Measurements from ENCODE around the gene ZFAND3. TPM values are rescaled to one million over a fixed set of nuclear protein-coding genes. Genes with fewer than 3 reads are reported as not detected.

The ZFAND3 gene
- total and polyA plus RNA-seq, 2 experiments from 2014 or later: 36.5 to 50.0 TPM

DNA sequence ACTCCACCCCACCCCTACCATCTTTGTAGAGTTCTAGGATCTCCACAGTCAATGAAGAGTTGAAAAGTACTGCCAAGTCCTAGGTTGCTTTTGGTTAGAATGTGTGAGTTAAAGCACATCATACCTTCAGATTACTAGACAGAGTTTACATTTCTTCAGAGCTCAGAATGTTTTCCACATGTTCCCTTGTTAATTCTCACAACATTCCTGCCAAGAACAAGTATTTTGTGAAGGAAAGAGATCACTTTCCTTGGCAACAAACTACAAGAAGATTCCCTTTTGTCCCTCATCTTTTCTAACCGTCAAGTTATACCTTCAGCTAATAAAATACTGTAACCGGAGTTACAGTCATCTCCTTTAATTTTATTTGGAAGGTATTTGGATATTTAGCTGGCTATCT lies 266.8 kb downstream of the ZFAND3 start:
- Histone ChIP-seq H3K9me3 (ENCODE audit: low read depth) (no peaks in the 10 kb centered on the region), H4K20me1 (ENCODE audit: insufficient read depth, poor library complexity, severe bottlenecking) (peaks cover 5% of the 10 kb centered on the region), H3K9me2 (replicated peaks; ENCODE audit: insufficient read depth) (no peaks in the 10 kb centered on the region), H3K79me2 (peaks cover 15% of the 10 kb centered on the region), H3K27ac (no peak overlapping the region), H3K4me3 (no peak overlapping the region), H3K4me2 (no peak overlapping the region), H3K36me3 (replicated peaks; ENCODE audit: insufficient read depth, low read depth) (no peaks in the 10 kb centered on the region), H2AFZ (no peak overlapping the region), H3K4me1 (ENCODE audit: insufficient read depth) (no peaks in the 10 kb centered on the region), H3K27me3 (no peaks in the 10 kb centered on the region)
- 86% methylated on average over 2 of the region's 2 CpGs for WGBS (ENCODE audit: low lambda C conversion rate, missing lambda C conversion rate)
- TF ChIP-seq EZH2phosphoT487 (IDR thresholded peaks at IDR 0.05; ENCODE audit: low read depth, severe bottlenecking, unreplicated experiment): no peak
- no peak for DNase-seq (ENCODE audit: low spot score)

DNA sequence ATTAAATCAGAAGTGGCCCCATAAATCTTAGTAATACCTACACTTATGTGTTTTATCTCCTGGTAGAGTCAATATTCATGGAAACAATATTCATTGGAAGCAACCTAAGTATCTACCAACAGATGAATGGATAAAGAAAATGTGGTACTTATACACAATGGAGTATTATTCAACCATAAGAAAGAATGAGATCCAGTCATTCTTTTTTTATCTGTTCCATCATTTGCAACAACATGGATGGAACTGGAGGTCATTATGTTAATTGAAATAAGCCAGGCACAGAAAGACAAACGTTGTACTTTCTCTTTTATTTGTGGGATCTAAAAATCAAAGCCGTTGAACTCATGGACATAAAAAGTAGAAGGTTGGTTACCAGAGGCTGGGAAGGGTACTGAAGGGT lies 268.5 kb downstream of the ZFAND3 start:
- H3K4me2 ChIP-seq: no peak overlapping the region
- no peaks in the 10 kb centered on the region for H3K9me2 ChIP-seq (replicated peaks; ENCODE audit: insufficient read depth)
- WGBS (ENCODE audit: low lambda C conversion rate, missing lambda C conversion rate): 78% methylated on average over 2 of the region's 2 CpGs
- no peak overlapping the region for H3K27ac ChIP-seq
- H2AFZ ChIP-seq: no peak overlapping the region
- H3K4me1 ChIP-seq (ENCODE audit: insufficient read depth): no peaks in the 10 kb centered on the region
- no peaks in the 10 kb centered on the region for H3K27me3 ChIP-seq
- no peak for DNase-seq (ENCODE audit: low spot score)
- no peak overlapping the region for H3K4me3 ChIP-seq
- no peaks in the 10 kb centered on the region for H3K36me3 ChIP-seq (replicated peaks; ENCODE audit: insufficient read depth, low read depth)
- no peaks in the 10 kb centered on the region for H3K9me3 ChIP-seq (ENCODE audit: low read depth)
- H4K20me1 ChIP-seq (ENCODE audit: insufficient read depth, poor library complexity, severe bottlenecking): peaks cover 16% of the 10 kb centered on the region
- H3K79me2 ChIP-seq: peaks cover 24% of the 10 kb centered on the region
- no peak for TF ChIP-seq CTCF (IDR thresholded peaks at IDR 0.05; ENCODE audit: poor library complexity)
- no peak for TF ChIP-seq EZH2phosphoT487 (IDR thresholded peaks at IDR 0.05; ENCODE audit: low read depth, severe bottlenecking, unreplicated experiment)
- no peak for TF ChIP-seq EZH2 (IDR thresholded peaks at IDR 0.05; ENCODE audit: borderline replicate concordance)

DNA sequence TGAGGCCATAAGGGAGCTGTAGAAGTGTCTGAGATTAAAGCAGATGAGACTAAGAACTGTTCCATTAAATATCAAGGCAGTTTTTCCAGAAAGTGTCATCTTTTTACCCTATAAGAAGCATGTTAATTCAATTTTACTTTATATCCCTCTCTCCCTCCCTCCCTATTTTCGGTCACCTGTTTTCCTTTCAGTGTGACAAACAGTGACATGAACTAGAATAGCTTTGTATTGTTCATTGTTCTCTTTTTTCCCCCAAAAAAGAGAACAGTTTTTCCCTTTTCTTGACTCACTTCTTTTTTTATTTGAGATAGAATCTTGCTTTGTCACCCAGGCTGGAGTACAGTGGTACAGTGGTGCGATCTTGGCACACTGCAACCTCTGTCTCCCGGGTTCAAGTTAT lies 269.3 kb downstream of the ZFAND3 start:
- H2AFZ ChIP-seq: no peak overlapping the region
- H3K27ac ChIP-seq: no peak overlapping the region
- no peaks in the 10 kb centered on the region for H3K36me3 ChIP-seq (replicated peaks; ENCODE audit: insufficient read depth, low read depth)
- H3K79me2 ChIP-seq: peaks cover 23% of the 10 kb centered on the region
- H3K9me3 ChIP-seq (ENCODE audit: low read depth): no peaks in the 10 kb centered on the region
- H3K9me2 ChIP-seq (replicated peaks; ENCODE audit: insufficient read depth): no peaks in the 10 kb centered on the region
- no peak for DNase-seq (ENCODE audit: low spot score)
- H3K4me1 ChIP-seq (ENCODE audit: insufficient read depth): no peaks in the 10 kb centered on the region
- no peak overlapping the region for H3K4me2 ChIP-seq
- no peak overlapping the region for H3K4me3 ChIP-seq
- TF ChIP-seq EZH2phosphoT487 (IDR thresholded peaks at IDR 0.05; ENCODE audit: low read depth, severe bottlenecking, unreplicated experiment) (no peak), EZH2 (IDR thresholded peaks at IDR 0.05; ENCODE audit: borderline replicate concordance) (no peak), CTCF (IDR thresholded peaks at IDR 0.05; ENCODE audit: poor library complexity) (no peak)
- H3K27me3 ChIP-seq: no peaks in the 10 kb centered on the region
- 96% methylated on average over 3 of the region's 3 CpGs for WGBS (ENCODE audit: low lambda C conversion rate, missing lambda C conversion rate)
- peaks cover 19% of the 10 kb centered on the region for H4K20me1 ChIP-seq (ENCODE audit: insufficient read depth, poor library complexity, severe bottlenecking)

DNA sequence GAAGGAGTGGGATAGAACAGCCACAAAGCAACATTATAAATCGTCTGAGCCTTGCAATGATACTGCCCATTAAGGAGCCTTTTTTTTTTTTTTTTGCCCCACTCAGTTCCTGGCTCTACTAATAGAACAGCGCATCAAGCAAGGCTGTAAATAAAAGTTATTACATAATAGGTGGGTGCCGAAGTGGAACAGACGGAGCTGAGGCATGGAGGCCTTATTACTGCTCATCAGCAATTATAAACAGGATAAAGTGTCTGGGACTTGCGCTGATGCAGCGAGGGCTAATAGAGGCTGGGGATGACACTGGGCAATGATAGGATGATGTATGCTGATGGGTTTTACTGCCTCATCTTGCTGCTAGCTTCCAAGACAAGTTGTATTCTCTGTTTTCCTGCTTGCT lies 272.1 kb downstream of the ZFAND3 start:
- no peak overlapping the region for H3K4me2 ChIP-seq
- TF ChIP-seq EZH2 (IDR thresholded peaks at IDR 0.05; ENCODE audit: borderline replicate concordance): no peak
- TF ChIP-seq CTCF (IDR thresholded peaks at IDR 0.05; ENCODE audit: poor library complexity): no peak
- TF ChIP-seq EZH2phosphoT487 (IDR thresholded peaks at IDR 0.05; ENCODE audit: low read depth, severe bottlenecking, unreplicated experiment): no peak
- no peak overlapping the region for H3K27ac ChIP-seq
- peaks cover 19% of the 10 kb centered on the region for H4K20me1 ChIP-seq (ENCODE audit: insufficient read depth, poor library complexity, severe bottlenecking)
- peaks cover 32% of the 10 kb centered on the region for H3K79me2 ChIP-seq
- no peak for DNase-seq (ENCODE audit: low spot score)
- H3K36me3 ChIP-seq (replicated peaks; ENCODE audit: insufficient read depth, low read depth): no peaks in the 10 kb centered on the region
- no peaks in the 10 kb centered on the region for H3K9me3 ChIP-seq (ENCODE audit: low read depth)
- H3K9me2 ChIP-seq (replicated peaks; ENCODE audit: insufficient read depth): no peaks in the 10 kb centered on the region
- no peak overlapping the region for H3K4me3 ChIP-seq
- no peaks in the 10 kb centered on the region for H3K27me3 ChIP-seq
- no peak overlapping the region for H2AFZ ChIP-seq
- H3K4me1 ChIP-seq (ENCODE audit: insufficient read depth): no peaks in the 10 kb centered on the region
- 84% methylated on average over 6 of the region's 6 CpGs for WGBS (ENCODE audit: low lambda C conversion rate, missing lambda C conversion rate)

All from hepatocyte (in vitro differentiated cells).